Measurements from ENCODE around the gene GPR158. TPM values are rescaled to one million over a fixed set of nuclear protein-coding genes. Genes with fewer than 3 reads are reported as not detected.

The GPR158 gene
- total and polyA plus RNA-seq, 2 of the 8 experiments (the other 6 are each of a cell fraction or from before 2014, with no cell fraction given): 0.14 to 0.78 TPM

DNA sequence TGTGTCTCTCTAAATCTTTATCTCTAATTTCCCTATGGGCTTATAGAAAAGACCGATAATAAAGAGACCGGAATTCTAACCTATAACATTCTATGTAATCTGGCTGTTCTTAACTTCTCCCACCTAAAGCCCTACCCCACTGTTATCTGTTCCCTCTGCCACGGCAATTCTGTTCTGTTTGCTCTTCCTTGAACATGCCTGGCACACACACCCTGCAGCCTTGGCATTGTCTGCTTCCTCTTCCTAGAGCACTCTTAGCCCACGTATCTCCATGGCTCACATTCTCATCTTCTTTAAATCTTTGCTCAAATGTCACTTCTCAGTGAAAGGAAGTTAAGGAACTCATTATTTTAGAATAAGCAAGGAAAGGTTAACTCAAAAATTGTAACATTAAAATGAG is 309.2 kb downstream of the GPR158 start:
- DNase-seq (ENCODE audit: low read depth in 1 of 2, low spot score in 2 of 2): no peak
- CTCF ChIA-PET (ENCODE audit: partially characterized antibody): no interaction called here
- H3K14ac ChIP-seq (ENCODE audit: insufficient read length): no peak overlapping the region
- TF ChIP-seq SIN3A (conservative IDR thresholded peaks at IDR 0.05 in 1 of 2, IDR thresholded peaks at IDR 0.05 in 1 of 2; ENCODE audit: low read depth in 1 of 2, low read length in 2 of 2): no peak
- TF ChIP-seq KDM4A (IDR thresholded peaks at IDR 0.05; ENCODE audit: low read depth, low read length, severe bottlenecking): no peak
- no peak for TF ChIP-seq TBP (IDR thresholded peaks at IDR 0.05; ENCODE audit: low read depth, low read length)

More for the DNA sequence above, 309.2 kb downstream of the GPR158 start:
- Histone ChIP-seq H3K56ac (replicated peaks; ENCODE audit: insufficient read length, low read depth, low read length) (no peak overlapping the region), H3K18ac (ENCODE audit: extremely low read depth, low read length) (no peak overlapping the region), H3K79me1 (ENCODE audit: low read depth, low read length) (no peaks in the 10 kb centered on the region), H3K27me3 (replicated peaks in 1 of 4; ENCODE audit: control insufficient read depth in 3 of 4, extremely low read depth in 1 of 4, insufficient read depth in 3 of 4, low read length in 3 of 4) (no peaks in the 10 kb centered on the region), H4K91ac (replicated peaks; ENCODE audit: insufficient read length, low read length) (no peak overlapping the region), H2BK120ac (replicated peaks; ENCODE audit: low read depth, low read length) (no peak overlapping the region), H3K4me3 (ENCODE audit: extremely low read depth in 1 of 4, insufficient read depth in 2 of 4, low read depth in 3 of 4, low read length in 4 of 4) (no peak overlapping the region), H3K4ac (replicated peaks; ENCODE audit: insufficient read length, low read depth, low read length) (no peak overlapping the region), H2BK5ac (ENCODE audit: low read depth, low read length) (no peak overlapping the region), H2BK15ac (ENCODE audit: low read length) (no peak overlapping the region), H3K23me2 (ENCODE audit: low read depth, low read length) (peaks cover 2% of the 10 kb centered on the region; the same call in 1 of the 2 replicates), H4K8ac (ENCODE audit: extremely low read depth, insufficient read depth, low read length) (no peak overlapping the region), H3K4me2 (ENCODE audit: insufficient read depth in 1 of 2, low read depth in 2 of 2, low read length in 2 of 2) (no peak overlapping the region), H3K4me1 (replicated peaks in 1 of 4; ENCODE audit: control insufficient read depth in 3 of 4, insufficient read depth in 4 of 4, low read length in 3 of 4) (peaks cover 0 to 2% (median 0%) of the 10 kb centered on the region in 4 experiments; a peak in 1 of 7 replicates), H3K79me2 (ENCODE audit: control insufficient read depth in 1 of 2, insufficient read depth in 2 of 2, low read length in 2 of 2) (no peaks in the 10 kb centered on the region), H2AK5ac (ENCODE audit: low read depth, low read length) (no peak overlapping the region), H3K9ac (replicated peaks in 1 of 4; ENCODE audit: extremely low read depth in 1 of 4, low read depth in 3 of 4, low read length in 3 of 4) (no peak overlapping the region), H2AFZ (ENCODE audit: low read length) (no peak overlapping the region), H3K36me3 (ENCODE audit: control insufficient read depth in 2 of 4, insufficient read depth in 4 of 4, low read length in 3 of 4) (no peaks in the 10 kb centered on the region), H3K27ac (ENCODE audit: low read depth, low read length) (no peak overlapping the region), H3K9me3 (ENCODE audit: insufficient read depth in 2 of 2, low read depth in 1 of 2, low read length in 1 of 2) (peaks cover 0 to 2% of the 10 kb centered on the region in 2 experiments; a peak in 1 of 4 replicates), H4K5ac (ENCODE audit: insufficient read length, low read depth, low read length) (no peak overlapping the region), H4K20me1 (replicated peaks in 1 of 2; ENCODE audit: control insufficient read depth in 1 of 2, insufficient read depth in 2 of 2, low read length in 2 of 2) (no peaks in the 10 kb centered on the region), H3K23ac (ENCODE audit: insufficient read length) (no peak overlapping the region), H2BK20ac (ENCODE audit: low read length) (no peak overlapping the region), H2BK12ac (ENCODE audit: low read depth, low read length) (no peak overlapping the region)
- FAIRE-seq: no peak
- POLR2A ChIA-PET (ENCODE audit: partially characterized antibody): no interaction called here
- 95% methylated on average over 4 of the region's 4 CpGs; no CpG with 5 or more reads in 1 of the 2 experiments for WGBS, 2 experiments (ENCODE audit: extremely low coverage in 1 of 2, insufficient coverage in 1 of 2, insufficient read length in 1 of 2, insufficient replicate concordance in 2 of 2, low coverage in 1 of 2, low lambda C conversion rate in 2 of 2, missing lambda C conversion rate in 1 of 2)
